HG02571 (cell line): Measurements from ENCODE around the gene NSMCE1.

Experiments
- ATAC-seq: cut with Tn5 transposase; IDR thresholded peaks from one replicate; pipeline ENCODE4 v1.9.1; 2021; ENCODE audit warnings: mild to moderate bottlenecking, moderate library complexity; ENCODE audit not compliant: unreplicated experiment

Gene NSMCE1

DNA sequence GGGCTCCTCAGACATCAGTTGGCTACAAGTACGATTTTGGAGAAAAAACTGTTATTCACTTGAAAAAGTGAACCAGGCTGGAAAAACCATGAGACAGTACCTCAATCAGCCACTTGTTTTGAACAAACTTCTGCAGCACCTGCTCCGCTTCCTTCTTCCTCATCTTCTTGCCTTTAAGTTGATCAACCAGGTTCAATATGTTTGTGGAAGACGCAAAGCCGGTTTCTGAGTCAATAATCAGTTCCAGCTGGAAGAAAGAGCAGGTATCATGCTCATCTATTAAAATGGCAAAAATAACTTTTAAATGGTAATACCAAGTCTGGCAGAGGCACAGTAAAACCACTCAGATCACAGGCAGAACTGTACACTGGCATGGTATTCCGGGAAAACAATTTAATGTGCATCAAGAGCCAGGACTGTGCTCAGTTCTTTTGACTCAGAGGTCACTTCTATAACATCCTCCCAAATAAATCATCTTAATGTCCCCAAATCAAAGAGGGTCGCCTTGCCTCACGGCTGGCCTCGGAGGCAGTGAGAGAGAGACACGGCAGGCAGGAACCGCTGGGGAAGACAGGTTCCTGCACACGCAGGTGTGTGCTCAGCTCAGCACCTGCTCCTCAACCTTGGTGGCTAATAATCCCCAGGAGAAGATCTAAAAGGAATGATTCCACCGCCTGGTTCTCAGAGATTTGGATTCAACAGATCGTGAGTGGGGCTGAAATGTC, 35.5 kb downstream of the NSMCE1 start:
- ATAC-seq, result no peak

DNA sequence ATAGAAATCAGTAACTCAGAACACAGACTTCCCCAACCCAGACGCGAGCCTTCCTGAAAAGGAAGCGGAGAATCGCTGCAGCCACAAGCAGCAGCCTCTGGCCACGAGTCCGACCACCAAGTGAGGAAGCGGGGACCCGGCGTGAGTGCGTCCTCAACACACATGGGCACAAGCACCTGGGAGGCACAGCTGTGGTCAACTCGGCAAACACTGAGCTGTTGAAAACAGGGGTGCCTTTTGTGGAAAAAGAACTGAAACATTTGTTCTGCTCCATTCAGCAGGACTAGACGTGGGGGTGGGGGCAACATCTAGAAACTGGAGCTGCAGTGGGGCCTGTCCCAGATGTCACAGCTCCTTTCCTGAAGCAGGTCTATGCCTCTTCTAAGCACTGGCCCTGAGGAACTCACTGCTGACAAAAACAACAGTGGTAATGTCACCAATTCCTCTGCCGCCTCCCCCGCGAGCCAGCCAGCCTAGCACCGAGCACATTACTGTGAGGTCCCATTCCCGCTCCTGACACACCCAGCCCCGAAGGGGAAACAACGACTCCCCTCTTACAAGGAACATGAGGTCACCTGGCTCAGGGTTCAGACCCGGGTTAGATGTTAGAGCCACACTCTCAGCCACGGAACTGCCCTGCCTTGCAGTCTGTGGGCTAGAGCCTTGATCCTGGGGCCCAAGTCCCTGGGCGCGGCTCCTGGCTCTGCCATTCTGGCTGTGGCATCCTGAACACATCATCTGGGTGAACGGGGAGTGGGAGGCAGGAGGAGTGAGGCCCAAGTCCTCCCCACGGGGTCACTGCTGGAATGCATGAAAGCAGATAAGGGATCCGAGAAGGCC, 36.3 kb downstream of the NSMCE1 start:
- no peak for ATAC-seq

DNA sequence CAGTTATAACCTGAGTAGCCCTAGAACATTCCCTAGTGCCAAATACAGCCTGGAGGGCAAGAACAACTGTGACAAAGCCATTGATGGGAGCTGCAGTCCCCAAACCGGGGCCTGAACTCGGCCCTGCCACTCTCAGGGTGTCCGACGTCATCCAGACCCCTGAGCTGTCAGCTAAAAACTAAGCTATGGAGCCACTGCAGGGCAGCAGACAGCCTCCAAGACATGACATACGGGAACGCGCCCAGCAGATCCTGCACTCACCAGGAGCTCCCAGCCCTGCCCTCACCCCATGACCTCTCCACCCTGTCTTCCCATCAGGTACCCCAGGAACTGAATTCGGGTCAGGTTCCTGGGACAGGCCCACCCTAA, 36.9 kb downstream of the NSMCE1 start:
- no peak for ATAC-seq

DNA sequence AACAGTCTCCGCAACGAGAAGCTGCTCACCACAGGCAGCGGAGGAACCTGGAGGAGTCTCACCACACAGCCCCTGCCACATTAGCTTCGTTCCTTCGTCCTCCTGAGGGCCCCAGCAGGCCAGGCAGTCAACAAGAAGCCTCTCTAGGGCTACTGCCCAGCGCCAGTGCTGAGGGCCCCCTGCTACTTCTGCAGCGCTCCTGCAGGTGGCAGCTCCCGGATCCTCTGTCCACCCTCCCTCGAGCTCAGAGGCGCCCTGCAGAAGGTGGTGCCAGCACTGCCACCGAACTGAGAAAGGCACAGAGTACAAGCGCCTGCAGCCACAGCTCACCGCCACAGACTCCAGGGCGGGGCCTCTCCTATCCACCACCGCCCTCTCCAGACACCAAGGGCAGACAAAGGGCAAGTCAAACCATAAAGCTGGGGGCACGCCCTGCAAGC, 38.0 kb downstream of the NSMCE1 start:
- no peak for ATAC-seq

DNA sequence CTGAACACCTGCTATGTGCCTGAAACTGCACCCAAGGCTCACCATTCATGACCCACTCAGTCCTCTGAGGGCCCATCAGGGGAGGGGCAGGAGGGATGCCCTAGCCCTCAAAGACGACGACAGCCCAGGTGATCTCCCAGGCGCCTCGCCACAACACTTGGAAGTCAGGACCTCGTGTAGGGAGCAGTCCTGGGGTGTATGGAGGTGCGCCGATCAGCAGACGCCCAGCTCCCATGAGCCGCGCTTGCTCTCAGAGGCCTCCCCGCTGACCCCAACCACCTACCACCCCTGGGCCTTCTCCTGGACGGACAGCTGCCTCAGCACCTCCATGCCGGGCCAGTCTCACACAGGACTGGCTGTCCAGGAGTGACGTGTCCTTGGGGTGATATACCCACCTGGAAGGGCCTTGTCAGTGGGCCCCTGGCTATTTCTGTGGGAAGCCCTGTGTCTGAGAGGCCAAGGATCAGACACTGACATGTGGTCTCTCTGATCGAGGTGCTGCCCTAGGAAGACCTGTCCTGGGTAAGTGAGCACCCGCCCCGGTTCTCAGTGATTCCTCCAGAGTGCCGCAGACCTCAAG, 38.6 kb downstream of the NSMCE1 start:
- no peak for ATAC-seq

DNA sequence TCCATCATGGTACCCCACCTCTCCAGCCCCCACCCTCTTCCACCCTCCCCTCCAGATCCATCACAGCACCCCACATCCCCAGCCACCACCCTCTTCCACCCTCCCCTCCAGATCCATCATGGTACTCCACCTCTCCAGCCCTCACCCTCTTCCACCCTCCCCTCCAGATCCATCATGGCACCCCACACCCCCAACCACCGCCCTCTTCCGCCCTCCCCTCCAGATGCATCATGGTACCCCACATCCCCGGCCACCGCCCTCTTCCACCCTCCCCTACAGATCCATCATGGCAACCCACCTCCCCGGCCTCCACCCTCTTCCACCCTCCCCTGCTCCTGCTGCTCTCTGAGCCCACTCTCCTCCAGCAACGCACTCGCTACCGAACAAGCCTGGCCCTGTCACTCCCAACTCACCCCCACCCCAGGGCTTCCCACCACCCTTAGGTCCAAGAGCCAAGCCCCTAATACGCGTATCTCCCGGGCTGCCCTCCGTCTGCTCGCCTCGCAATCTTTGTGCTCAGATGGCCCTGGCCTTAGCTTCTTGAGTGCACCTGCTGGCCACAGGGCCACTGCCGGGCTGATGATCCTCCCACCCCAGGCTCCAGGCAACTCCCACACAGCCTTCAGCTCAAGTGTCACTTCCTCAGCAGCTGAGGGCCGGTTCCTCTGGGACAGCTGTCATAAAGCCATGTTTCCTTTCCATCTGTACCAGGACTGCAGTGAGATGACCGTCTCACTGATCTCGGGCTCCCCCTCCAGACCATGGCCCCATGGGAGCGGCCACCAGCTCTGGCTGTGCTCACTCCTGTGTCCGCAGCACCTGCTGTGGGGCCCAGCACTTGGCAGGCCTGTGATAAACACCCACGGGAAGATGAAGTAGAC, 39.7 kb downstream of the NSMCE1 start:
- ATAC-seq, result no peak

DNA sequence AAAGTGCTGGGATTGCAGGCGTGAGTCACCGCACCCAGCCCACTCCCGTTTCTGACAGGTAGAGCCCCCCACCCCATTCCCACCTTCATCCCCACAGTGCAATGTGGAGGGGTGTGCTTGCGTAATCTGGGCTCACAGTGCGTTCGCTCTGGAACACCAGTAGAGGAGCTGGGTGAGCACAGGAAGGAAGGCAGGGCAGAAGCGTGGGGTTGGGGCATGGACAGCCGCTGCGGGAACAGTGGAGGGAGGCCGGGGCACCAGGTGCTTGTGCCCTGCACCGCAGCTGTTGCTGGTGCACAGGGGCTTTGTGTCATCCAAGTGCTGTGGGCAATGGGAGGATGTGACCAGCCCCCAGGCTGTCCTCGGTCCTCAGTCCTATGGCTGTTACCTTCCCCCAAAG, 40.5 kb downstream of the NSMCE1 start:
- no peak for ATAC-seq

DNA sequence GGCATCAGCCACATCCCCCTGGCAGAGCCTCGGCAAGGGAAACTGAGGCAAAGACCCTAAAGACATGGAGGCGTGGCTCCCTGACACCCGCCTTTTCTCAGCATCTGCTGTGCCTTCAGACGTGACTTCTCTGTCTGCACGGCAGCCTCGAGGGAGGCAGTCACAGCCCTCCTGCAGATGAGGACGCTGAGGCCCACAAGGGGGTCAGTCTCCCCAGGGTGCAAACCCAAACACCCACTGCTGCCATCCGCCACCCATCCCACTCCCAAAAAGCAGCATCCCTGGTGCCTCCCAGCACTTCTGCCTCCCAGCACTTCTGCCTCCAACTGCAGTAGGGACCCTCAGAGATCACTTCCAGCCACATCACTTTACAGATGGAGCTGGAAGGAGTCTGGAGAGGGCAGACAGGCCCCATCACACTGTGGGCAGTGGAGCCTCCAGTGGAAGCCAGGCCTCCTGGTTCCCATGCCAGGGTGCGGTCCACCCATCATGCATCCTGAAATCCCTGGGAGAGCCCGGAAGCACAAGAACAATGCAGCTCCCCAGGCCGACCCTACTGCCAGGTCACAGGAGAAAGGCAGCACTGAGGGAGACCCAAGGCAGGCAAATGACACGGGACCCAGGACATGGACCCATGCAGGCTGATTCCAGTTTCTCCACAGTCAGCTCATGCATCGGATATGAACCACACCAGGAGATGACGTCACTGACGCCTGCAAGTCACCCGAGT, 41.4 kb downstream of the NSMCE1 start:
- no peak for ATAC-seq

DNA sequence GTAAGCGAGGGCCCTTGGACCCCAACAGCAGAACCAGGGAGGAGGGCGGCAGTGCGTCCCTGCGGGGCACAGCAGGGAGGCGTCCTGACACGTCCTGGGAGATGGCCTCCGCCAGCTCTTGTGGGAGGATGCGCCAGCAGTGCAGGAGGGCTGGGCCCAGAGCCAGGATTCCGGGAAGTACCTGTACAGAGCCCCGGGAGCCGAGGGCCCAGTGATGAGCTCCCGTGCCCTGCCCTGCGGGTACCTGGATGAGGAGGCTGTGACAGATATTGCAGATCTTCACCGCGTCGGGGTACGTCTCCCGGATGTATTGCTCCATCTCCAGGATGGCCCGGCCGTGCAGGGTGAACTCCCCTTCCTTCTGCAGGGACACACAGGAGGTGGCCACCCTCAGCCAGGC, 42.1 kb downstream of the NSMCE1 start:
- no peak for ATAC-seq

DNA sequence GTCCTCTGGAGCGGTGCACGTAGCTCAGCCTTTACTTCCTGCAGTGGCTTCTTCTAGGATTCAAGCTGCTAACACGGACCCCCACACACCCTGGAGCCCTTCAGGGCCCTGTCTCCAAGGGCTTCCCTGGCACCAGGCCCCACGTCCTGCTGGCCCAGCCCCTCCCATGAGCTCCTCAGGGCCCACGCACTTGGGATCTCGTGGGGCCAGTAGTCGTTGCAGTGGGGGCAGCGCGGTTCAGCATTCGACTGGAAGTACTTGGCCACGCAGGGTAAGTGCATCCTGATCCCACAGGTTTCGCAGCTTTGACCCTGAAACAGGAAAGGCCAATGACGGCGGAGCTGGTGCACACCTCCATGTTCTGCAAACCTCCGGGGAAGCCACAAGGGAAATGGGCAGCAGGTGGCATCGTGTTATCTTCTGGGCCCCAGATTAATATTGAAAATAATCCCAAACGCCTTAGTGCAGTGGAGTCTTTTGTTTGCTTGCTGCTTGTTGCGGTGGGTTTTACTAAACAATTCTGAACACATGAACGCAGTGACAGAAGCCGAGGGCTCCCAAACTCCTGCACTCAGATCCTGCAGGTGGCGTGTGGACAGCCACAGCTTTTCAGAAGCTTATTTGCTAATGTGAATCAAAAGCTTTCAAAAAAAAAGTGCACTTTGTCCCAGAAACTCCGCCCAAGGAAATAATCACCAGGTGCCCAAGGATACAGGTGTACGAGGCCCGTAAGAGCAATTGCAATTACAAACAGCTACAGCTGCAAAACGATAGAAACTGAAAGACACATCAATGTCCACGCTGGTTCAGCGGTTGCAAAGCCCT, 42.8 kb downstream of the NSMCE1 start:
- no peak for ATAC-seq

DNA sequence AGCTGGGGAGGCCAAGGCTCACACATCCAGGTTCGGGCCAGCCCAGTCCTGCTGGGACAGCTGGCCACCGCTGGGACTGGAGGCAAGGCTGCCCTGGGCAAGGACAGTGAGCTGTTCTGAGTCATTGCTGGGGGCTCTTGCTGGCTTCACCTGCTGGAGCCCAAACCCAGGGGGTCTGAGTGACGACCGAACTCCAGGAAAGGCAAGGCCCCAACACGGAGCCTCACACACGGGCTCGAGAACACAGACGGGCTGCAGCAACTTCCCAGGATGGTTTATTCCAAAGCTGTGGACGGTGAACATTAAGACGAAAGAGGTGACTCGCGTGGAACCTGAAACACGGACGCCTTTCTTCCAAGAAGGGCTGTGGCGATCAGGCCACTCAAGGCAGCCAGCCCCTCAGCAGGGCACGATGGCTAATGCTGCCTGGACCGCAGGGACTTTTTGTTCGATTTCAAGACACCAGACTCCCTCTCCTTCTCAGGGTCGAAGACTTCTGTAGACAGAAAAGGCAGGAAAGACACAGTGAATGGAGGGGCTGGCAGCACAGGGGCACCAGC, 43.8 kb downstream of the NSMCE1 start:
- ATAC-seq, result no peak

DNA sequence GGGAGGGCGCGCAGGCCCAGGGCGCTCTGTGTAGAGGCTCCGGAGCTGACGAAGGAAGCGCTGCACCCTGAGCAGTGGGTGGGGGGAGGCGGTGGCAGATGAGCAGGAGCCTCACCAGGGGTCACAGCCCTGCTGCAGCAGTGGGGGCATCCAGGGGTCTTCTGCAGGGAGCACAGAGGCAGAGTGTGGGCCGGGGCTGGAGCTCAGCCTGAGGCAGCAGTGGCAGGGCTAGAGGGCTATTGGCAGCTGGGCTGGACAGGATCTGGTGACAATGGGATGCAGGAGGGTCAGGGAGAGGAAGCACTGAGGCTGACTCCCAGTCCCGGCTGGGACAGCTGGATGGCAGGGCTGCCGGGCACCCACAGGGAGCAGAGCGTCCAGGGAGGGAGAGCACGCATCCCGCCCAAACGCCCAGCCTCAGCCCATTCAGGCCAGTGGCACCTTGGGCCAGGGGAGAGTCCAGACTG, 44.3 kb downstream of the NSMCE1 start:
- no peak for ATAC-seq

DNA sequence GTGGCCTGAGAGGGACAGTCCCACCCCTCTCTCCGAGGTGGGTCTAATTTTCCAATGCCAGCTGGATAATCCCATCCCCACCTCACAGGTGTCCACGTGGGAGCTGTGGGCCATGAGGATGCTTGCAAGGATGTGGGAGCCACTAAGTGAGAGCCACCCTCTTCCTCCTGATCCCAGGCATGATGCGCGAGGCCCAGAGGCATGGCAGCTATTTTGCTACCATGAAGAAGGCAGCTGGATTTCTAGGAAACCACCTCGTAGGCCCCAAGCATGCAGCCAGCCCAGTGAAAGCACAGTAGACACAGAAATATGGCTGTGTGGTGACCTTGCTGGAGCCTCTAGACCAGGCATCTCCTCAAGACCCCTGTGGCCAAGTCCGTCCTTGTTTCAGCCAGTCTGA, 44.9 kb downstream of the NSMCE1 start:
- ATAC-seq, result no peak

DNA sequence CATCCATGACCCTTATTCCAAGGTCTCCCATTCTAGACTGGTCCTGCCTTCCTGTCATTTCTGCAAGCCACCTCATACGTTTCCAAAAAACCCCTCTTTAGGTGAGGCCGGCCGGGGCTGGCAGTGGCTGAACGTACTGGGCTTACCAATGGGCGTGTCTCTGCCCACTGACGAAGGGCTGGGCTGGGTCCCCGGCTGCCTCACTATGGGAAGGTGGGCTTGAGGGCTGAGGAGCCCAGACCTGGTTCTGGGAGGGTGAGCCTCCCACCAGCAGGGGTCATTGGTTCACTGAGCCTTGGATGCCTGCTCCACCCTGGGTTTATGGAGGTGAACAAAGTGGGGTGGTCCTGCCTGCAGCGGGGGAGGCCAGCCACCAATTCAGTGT, 45.4 kb downstream of the NSMCE1 start:
- ATAC-seq, result no peak

DNA sequence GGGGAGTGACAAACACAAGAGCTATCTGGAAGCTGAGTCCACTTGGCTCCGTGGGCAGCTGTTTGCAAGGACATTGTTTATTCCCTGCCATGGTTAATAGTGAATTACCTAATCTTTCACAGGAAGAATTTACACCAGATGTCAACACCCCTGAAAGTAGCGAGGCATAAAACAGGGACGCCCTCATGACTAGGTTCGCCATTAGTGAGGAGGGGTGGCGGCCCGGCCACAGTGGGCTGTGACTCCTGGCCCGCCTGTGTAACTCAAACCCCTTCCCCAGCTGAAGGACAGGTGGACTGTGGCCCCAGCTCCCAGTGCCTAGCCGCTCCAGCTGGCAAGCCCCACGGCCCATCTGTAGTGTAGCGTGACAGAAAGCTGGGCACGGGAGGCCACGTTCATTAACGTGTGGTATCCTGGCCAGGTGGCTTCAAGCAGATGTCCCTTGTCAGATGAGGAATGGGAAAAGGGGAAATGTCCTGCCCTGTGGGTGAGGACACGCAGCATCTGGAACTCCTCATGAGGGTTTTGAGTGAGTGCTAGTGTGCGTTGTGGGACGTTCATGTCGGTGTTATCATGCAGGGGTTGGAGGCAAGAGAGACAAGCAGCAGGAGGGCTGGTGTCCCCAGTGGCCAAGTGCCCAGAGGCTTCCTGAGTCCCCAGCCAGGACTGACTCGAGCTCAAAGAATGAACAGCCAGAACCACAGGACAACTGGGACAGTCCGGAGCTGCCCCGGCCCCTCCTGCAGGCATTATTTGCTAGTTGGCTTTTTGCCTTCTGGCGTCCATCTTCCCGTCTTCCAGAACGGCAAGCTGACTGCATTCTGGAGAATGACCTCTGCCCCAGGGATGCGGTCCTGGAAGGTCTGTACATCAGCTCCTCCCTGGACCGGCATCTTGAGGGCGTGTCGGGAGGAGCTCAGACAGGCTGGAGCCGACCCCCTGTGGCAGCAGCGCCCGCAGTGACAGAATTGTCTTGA, 46.0 kb downstream of the NSMCE1 start:
- no peak for ATAC-seq

DNA sequence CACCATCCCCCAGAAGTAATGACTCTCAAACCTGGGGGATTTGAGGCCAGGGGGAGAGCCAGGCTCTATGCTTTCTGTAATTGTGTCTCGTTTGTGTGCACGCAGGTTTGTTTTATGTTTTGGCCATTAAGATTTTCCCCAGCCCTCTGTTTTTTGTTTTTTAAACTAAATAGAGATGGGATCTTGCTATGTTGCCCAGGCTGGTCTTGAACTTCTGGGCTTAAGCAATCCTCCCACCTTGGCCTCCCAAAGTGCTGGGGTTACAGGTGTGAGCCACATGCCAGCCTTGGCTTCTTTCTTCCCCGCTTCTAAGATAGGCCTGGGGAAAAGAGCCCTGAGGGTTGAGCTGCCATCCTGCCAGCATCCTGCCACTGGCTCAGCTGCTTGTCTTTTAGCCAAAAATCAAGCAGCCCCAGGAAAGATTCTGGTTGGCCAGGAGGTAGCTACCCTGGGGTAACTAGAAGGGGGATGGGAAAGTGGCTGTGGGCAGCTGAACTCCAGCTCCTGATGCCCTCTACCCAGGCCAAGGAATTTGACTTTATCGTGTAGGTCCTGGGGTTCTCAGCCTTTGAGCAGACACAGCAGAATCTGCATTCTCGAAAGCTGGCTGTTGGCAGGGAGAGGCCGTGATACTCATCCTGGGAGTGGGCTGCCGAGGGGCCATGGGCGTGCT, 46.9 kb downstream of the NSMCE1 start:
- no peak for ATAC-seq

DNA sequence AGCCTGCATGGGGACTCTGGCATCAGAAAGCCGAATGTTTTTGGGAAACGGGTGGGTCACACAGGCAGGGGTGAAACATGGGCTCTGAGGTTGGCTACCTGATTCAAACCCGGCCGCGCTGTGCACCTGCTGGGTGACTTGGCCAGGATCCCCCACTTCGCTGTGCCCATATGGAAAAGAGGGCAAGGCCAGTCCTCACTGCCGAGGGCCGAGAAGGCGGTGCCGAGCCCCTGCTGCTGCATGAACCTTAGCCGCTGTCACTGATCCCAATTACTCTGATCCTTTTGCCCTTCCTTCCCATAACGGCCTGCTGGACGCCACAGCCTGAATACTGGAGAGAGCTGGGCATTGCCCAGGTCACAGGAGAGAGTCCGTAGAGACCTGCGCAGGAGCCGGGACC, 47.6 kb downstream of the NSMCE1 start:
- no peak for ATAC-seq
